CD4-positive, alpha-beta T cell treated with Interleukin-17A for 1 hour (primary cell): Measurements from ENCODE around the gene CDC14A.
"Not testable (repeated sequence)": the region's sequence is repeated elsewhere in the genome, so short reads cannot be mapped to it uniquely, and the experiment has no call there.

Source experiments
- DNase-seq: peaks from one replicate; pipeline ENCODE4 v3.0.0-alpha.2; 2020

Gene CDC14A

GRCh38 chr1:100337878-100338277, 14.4 kb upstream of the CDC14A start:
- not testable (repeated sequence) for DNase-seq

- not testable (repeated sequence) for DNase-seq
These were observed 12.6 kb upstream of the CDC14A start for GRCh38 chr1:100339735-100340134.

GRCh38 chr1:100340494-100340893, 11.8 kb upstream of the CDC14A start:
- no peak for DNase-seq

GRCh38 chr1:100342348-100342747, 10.0 kb upstream of the CDC14A start:
- DNase-seq: no peak

GRCh38 chr1:100343897-100344296, 8.4 kb upstream of the CDC14A start:
- no peak for DNase-seq

GRCh38 chr1:100344774-100345173, 7.5 kb upstream of the CDC14A start:
- DNase-seq: no peak

GRCh38 chr1:100346387-100346786, 5.9 kb upstream of the CDC14A start:
- DNase-seq: no peak

- DNase-seq: no peak
These were observed 5.0 kb upstream of the CDC14A start for GRCh38 chr1:100347009-100347966.

- no peak for DNase-seq
These were observed 3.7 kb upstream of the CDC14A start for GRCh38 chr1:100348549-100349144.

- no peak for DNase-seq
These were observed 3.1 kb upstream of the CDC14A start for GRCh38 chr1:100349246-100349645.

- no peak for DNase-seq
These were observed 1.6 kb upstream of the CDC14A start for GRCh38 chr1:100350787-100351094.

- peak; percentile 91 for DNase-seq
These were observed 1.0 kb upstream of the CDC14A start for GRCh38 chr1:100351095-100351887.

GRCh38 chr1:100353071-100353801, 930 bp downstream of the CDC14A start:
- DNase-seq: peak; percentile 53

GRCh38 chr1:100353988-100354387, 1.7 kb downstream of the CDC14A start:
- peak; percentile 41 for DNase-seq

- peak; percentile 65 for DNase-seq
These were observed 2.7 kb downstream of the CDC14A start for GRCh38 chr1:100354971-100355394.

GRCh38 chr1:100358210-100358609, 5.9 kb downstream of the CDC14A start:
- DNase-seq: peak; percentile 51

GRCh38 chr1:100359139-100359538, 6.8 kb downstream of the CDC14A start:
- DNase-seq: no peak

GRCh38 chr1:100360790-100361510, 8.6 kb downstream of the CDC14A start:
- DNase-seq: no peak

- no peak for DNase-seq
These were observed 9.3 kb downstream of the CDC14A start for GRCh38 chr1:100361511-100362089.

GRCh38 chr1:100362821-100363466, 10.6 kb downstream of the CDC14A start:
- no peak for DNase-seq

- DNase-seq: no peak
These were observed 11.5 kb downstream of the CDC14A start for GRCh38 chr1:100363831-100364230.
